HL-60 (cell line): ENCODE data around the gene NPEPL1.

ENCODE experiments used
- CTCF ChIP-seq: IDR thresholded peaks from one replicate; pipeline ENCODE4 v1.5.1; 2011; ENCODE audit warnings: low read length, control low read depth, inconsistent platforms; ENCODE audit not compliant: insufficient read depth
- POLR2AphosphoS5 ChIP-seq: IDR thresholded peaks from 2 replicates; pipeline ENCODE4 v1.6.1; 2012; ENCODE audit warnings: low read depth

- TF ChIP-seq POLR2AphosphoS5 (no peak), CTCF (no peak)
These were observed 37.1 kb upstream of the NPEPL1 start for GRCh38 chr20:58655328-58656107.
